WI38 (cell line): ENCODE measurements around the gene BRD3.

ENCODE experiments used
- H3K4me3 ChIP-seq: 2 replicates; pipeline ENCODE4 v1.5.1; 2011; ENCODE audit warnings: low read depth, mild to moderate bottlenecking, control low read depth, low read length
- CTCF ChIP-seq: IDR thresholded peaks from 2 replicates; pipeline ENCODE4 v1.5.1; 2012; ENCODE audit warnings: low read depth, mild to moderate bottlenecking, control low read depth, low read length

The BRD3 gene

GRCh38 chr9:134061019-134061687 is 6.7 kb downstream of the BRD3 start:
- no peak overlapping the region for H3K4me3 ChIP-seq
- TF ChIP-seq CTCF = no peak

GRCh38 chr9:134060546-134060945 is 7.3 kb downstream of the BRD3 start:
- no peak for TF ChIP-seq CTCF
- no peak overlapping the region for H3K4me3 ChIP-seq

GRCh38 chr9:134059661-134060395 is 8.0 kb downstream of the BRD3 start:
- H3K4me3 ChIP-seq = no peak overlapping the region
- no peak for TF ChIP-seq CTCF

- H3K4me3 ChIP-seq = no peak overlapping the region
- no peak for TF ChIP-seq CTCF
Observed at GRCh38 chr9:134059188-134059641, 8.6 kb downstream of the BRD3 start.

- TF ChIP-seq CTCF = no peak
Observed at GRCh38 chr9:134058716-134059115, 9.1 kb downstream of the BRD3 start.

GRCh38 chr9:134057751-134058701 is 9.8 kb downstream of the BRD3 start:
- no peak for TF ChIP-seq CTCF
- H3K4me3 ChIP-seq = no peak overlapping the region

More at GRCh38 chr9:134058716-134059115, 9.1 kb downstream of the BRD3 start:
- H3K4me3 ChIP-seq = no peak overlapping the region

GRCh38 chr9:134057307-134057657 is 10.5 kb downstream of the BRD3 start:
- no peak for TF ChIP-seq CTCF
- no peak overlapping the region for H3K4me3 ChIP-seq
